HUES6 (cell line): ENCODE data around the gene ABI3BP.

ENCODE experiments used
- H3K27ac ChIP-seq: 2 replicates; pipeline ENCODE4 v1.7.0; 2013; ENCODE audit warnings: low read depth, mild to moderate bottlenecking, low read length, inconsistent platforms
- H3K27me3 ChIP-seq: 2 replicates; pipeline ENCODE4 v1.6.1; 2013; ENCODE audit warnings: low read length; ENCODE audit not compliant: control insufficient read depth, insufficient read depth
- H3K36me3 ChIP-seq: 2 replicates; pipeline ENCODE4 v1.6.1; 2013; ENCODE audit warnings: low read length; ENCODE audit not compliant: control insufficient read depth, insufficient read depth
- H3K4me1 ChIP-seq: 2 replicates; pipeline ENCODE4 v1.6.1; 2013; ENCODE audit warnings: low read length; ENCODE audit not compliant: control insufficient read depth, insufficient read depth
- H3K4me3 ChIP-seq: 2 replicates; pipeline ENCODE4 v1.5.1; 2013; ENCODE audit warnings: low read depth, low read length
- H3K9ac ChIP-seq: one replicate; pipeline ENCODE4 v1.6.1; 2013; ENCODE audit warnings: mild to moderate bottlenecking, low read length
- H3K9me3 ChIP-seq: 2 replicates; pipeline ENCODE4 v1.6.1; 2013; ENCODE audit warnings: low read depth, low read length; ENCODE audit not compliant: control insufficient read depth, insufficient read depth

ABI3BP gene

GRCh38 chr3:100982710-100983109 lies 10.5 kb downstream of the ABI3BP start:
- Histone ChIP-seq H3K4me1 (no peaks in the 10 kb centered on the region; the same call in 1 of the 2 replicates), H3K36me3 (no peaks in the 10 kb centered on the region), H3K9ac (no peak overlapping the region), H3K4me3 (no peak overlapping the region), H3K27me3 (no peaks in the 10 kb centered on the region), H3K27ac (no peak overlapping the region), H3K9me3 (no peaks in the 10 kb centered on the region)

- Histone ChIP-seq H3K36me3 (no peaks in the 10 kb centered on the region), H3K9me3 (no peaks in the 10 kb centered on the region), H3K27me3 (no peaks in the 10 kb centered on the region), H3K9ac (no peak overlapping the region), H3K27ac (no peak overlapping the region), H3K4me1 (no peaks in the 10 kb centered on the region; the same call in 1 of the 2 replicates), H3K4me3 (no peak overlapping the region)
Observed at GRCh38 chr3:100981164-100981911, 11.9 kb downstream of the ABI3BP start.

GRCh38 chr3:100978011-100978659 lies 15.1 kb downstream of the ABI3BP start:
- Histone ChIP-seq H3K9me3 (no peaks in the 10 kb centered on the region), H3K9ac (no peak overlapping the region), H3K27ac (no peak overlapping the region), H3K27me3 (no peaks in the 10 kb centered on the region), H3K36me3 (no peaks in the 10 kb centered on the region), H3K4me3 (no peak overlapping the region), H3K4me1 (no peaks in the 10 kb centered on the region; the same call in 1 of the 2 replicates)

GRCh38 chr3:100976611-100977010 lies 16.6 kb downstream of the ABI3BP start:
- no peaks in the 10 kb centered on the region for H3K9me3 ChIP-seq
- no peak overlapping the region for H3K4me3 ChIP-seq
- H3K4me1 ChIP-seq, result no peaks in the 10 kb centered on the region
- H3K27ac ChIP-seq, result no peak overlapping the region
- H3K36me3 ChIP-seq, result no peaks in the 10 kb centered on the region
- H3K27me3 ChIP-seq, result no peaks in the 10 kb centered on the region
- H3K9ac ChIP-seq, result no peak overlapping the region

DNA sequence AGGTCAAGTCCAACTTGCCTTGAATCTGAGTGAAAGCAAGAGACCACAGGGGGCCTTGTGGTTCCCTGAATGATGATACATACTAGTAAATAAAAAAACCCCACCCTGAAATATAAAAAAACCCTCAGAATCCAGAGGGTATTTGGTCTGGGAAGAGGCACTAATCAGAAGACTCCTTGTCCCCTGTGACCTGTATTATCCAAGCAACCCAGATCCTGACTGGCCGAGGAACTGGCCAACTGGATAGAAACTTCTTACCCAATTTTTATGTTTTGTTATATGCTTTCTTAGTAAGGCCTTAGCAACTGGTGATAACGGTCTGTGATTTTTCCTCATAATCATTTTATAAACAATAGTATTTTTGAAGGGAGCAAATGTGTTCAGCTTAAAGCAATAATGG lies 17.5 kb downstream of the ABI3BP start:
- H3K27ac ChIP-seq, result no peak overlapping the region

DNA sequence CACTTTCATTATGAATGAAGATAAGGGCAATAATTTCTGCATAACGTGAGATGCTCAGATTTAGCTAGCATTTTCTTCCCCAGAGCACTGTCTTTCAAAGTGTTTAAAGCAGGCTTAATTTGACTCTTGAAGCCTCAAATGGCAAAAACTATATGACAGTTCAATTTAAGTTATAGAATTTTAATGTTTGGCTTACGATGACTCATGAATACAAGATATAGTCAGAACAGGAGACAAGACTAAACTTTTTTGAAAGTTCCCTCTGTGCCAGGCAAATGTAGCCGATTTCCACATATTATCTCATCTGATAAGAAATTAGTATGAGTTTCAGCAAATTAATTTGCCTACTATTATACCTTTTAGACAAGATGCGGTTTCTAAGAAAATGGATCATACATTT lies 19.6 kb downstream of the ABI3BP start:
- H3K9me3 ChIP-seq, result no peaks in the 10 kb centered on the region
- no peak overlapping the region for H3K27ac ChIP-seq
- H3K36me3 ChIP-seq, result no peaks in the 10 kb centered on the region
- H3K27me3 ChIP-seq, result no peaks in the 10 kb centered on the region
- H3K4me3 ChIP-seq, result no peak overlapping the region
- no peaks in the 10 kb centered on the region for H3K4me1 ChIP-seq
- H3K9ac ChIP-seq, result no peak overlapping the region

More for the DNA sequence above, 17.5 kb downstream of the ABI3BP start:
- Histone ChIP-seq H3K36me3 (no peaks in the 10 kb centered on the region), H3K4me3 (no peak overlapping the region), H3K9ac (no peak overlapping the region), H3K4me1 (no peaks in the 10 kb centered on the region), H3K9me3 (no peaks in the 10 kb centered on the region), H3K27me3 (no peaks in the 10 kb centered on the region)

- H3K4me1 ChIP-seq, result no peaks in the 10 kb centered on the region
- H3K9me3 ChIP-seq, result no peaks in the 10 kb centered on the region
- no peaks in the 10 kb centered on the region for H3K36me3 ChIP-seq
- no peaks in the 10 kb centered on the region for H3K27me3 ChIP-seq
- H3K4me3 ChIP-seq, result no peak overlapping the region
- no peak overlapping the region for H3K27ac ChIP-seq
- no peak overlapping the region for H3K9ac ChIP-seq
Observed at GRCh38 chr3:100972867-100973266, 20.4 kb downstream of the ABI3BP start.

- Histone ChIP-seq H3K9ac (no peak overlapping the region), H3K27me3 (no peaks in the 10 kb centered on the region), H3K27ac (no peak overlapping the region), H3K4me3 (no peak overlapping the region), H3K4me1 (no peaks in the 10 kb centered on the region), H3K36me3 (no peaks in the 10 kb centered on the region), H3K9me3 (no peaks in the 10 kb centered on the region)
Observed at GRCh38 chr3:100972301-100972844, 20.8 kb downstream of the ABI3BP start.

DNA sequence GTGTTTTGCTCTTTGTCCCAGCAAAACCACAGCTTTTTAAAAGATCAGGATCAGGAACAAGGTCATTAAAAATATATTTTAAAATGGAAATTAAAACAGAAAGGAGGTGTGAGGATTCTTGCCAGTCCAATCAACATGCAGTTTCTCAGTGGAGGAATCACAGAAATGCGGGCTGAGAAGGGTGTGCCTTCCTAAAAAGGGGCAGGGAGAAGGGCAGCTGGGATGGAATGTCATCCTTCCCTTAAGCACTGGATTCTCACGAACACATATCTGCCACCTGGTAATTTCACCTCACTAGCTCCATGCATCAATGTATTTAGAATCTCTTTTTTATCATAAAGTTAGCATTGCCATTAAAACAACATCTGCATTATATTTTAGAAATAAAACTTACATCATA lies 21.4 kb downstream of the ABI3BP start:
- Histone ChIP-seq H3K36me3 (no peaks in the 10 kb centered on the region), H3K27me3 (no peaks in the 10 kb centered on the region), H3K4me1 (no peaks in the 10 kb centered on the region), H3K4me3 (no peak overlapping the region), H3K9me3 (no peaks in the 10 kb centered on the region), H3K27ac (no peak overlapping the region), H3K9ac (no peak overlapping the region)

- Histone ChIP-seq H3K4me3 (no peak overlapping the region), H3K27me3 (no peaks in the 10 kb centered on the region), H3K4me1 (no peaks in the 10 kb centered on the region), H3K9me3 (no peaks in the 10 kb centered on the region), H3K27ac (no peak overlapping the region), H3K9ac (no peak overlapping the region), H3K36me3 (no peaks in the 10 kb centered on the region)
Observed at GRCh38 chr3:100970477-100970990, 22.7 kb downstream of the ABI3BP start.
